Measurements from ENCODE around the gene ZIC5.

ZIC5 gene

DNA sequence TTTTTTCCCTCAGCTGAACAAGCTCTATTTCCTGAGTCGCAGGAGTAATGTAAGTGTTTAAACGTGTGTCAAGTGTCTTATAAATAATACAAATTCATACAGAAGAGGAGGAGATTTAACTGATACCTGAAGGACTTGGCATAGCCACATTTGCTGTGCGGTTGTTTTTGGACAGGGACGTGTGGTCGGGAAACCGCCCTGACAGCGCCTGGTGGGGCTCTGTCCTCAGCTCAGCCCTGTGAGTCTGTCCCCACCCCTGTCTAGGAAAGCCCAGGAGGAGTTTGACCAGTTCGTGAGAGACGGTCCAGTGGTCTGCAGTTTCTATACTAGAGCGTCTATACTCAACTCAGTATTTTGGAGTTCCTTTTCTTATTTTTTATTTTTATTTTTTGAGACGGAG is 26.7 kb upstream of the ZIC5 start:
- TF ChIP-seq EZH2 (IDR thresholded peaks at IDR 0.05; ENCODE audit: borderline replicate concordance, low read length), result no peak
- TF ChIP-seq, protein P1, sequence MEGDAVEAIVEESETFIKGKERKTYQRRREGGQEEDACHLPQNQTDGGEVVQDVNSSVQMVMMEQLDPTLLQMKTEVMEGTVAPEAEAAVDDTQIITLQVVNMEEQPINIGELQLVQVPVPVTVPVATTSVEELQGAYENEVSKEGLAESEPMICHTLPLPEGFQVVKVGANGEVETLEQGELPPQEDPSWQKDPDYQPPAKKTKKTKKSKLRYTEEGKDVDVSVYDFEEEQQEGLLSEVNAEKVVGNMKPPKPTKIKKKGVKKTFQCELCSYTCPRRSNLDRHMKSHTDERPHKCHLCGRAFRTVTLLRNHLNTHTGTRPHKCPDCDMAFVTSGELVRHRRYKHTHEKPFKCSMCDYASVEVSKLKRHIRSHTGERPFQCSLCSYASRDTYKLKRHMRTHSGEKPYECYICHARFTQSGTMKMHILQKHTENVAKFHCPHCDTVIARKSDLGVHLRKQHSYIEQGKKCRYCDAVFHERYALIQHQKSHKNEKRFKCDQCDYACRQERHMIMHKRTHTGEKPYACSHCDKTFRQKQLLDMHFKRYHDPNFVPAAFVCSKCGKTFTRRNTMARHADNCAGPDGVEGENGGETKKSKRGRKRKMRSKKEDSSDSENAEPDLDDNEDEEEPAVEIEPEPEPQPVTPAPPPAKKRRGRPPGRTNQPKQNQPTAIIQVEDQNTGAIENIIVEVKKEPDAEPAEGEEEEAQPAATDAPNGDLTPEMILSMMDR (IDR thresholded peaks at IDR 0.05; ENCODE audit: low read length), result no peak
- Histone ChIP-seq H3K36me3 (ENCODE audit: insufficient read depth, low read length) (no peaks in the 10 kb centered on the region), H3F3A (ENCODE audit: insufficient read depth, low read length) (no peaks in the 10 kb centered on the region), H2AFZ (ENCODE audit: low read length) (no peak overlapping the region), H4K20me1 (ENCODE audit: insufficient read depth, low read length) (no peaks in the 10 kb centered on the region), H3K9ac (ENCODE audit: low read length) (no peak overlapping the region), H3K27me3 (ENCODE audit: insufficient read depth, low read length) (peaks cover 10% of the 10 kb centered on the region; the same call in 1 of the 2 replicates), H3K9me2 (ENCODE audit: low read depth, low read length) (no peaks in the 10 kb centered on the region), H3K27ac (ENCODE audit: low read depth, low read length, poor library complexity, severe bottlenecking) (no peak overlapping the region), H3K4me3 (ENCODE audit: low read depth, low read length, poor library complexity, severe bottlenecking) (no peak overlapping the region), H3K9me3 (ENCODE audit: low read length) (no peaks in the 10 kb centered on the region), H3K4me2 (ENCODE audit: low read length) (no peak overlapping the region), H3K79me2 (ENCODE audit: insufficient read depth, low read length) (no peaks in the 10 kb centered on the region), H3K4me1 (ENCODE audit: insufficient read depth, low read length, severe bottlenecking) (no peaks in the 10 kb centered on the region)

DNA sequence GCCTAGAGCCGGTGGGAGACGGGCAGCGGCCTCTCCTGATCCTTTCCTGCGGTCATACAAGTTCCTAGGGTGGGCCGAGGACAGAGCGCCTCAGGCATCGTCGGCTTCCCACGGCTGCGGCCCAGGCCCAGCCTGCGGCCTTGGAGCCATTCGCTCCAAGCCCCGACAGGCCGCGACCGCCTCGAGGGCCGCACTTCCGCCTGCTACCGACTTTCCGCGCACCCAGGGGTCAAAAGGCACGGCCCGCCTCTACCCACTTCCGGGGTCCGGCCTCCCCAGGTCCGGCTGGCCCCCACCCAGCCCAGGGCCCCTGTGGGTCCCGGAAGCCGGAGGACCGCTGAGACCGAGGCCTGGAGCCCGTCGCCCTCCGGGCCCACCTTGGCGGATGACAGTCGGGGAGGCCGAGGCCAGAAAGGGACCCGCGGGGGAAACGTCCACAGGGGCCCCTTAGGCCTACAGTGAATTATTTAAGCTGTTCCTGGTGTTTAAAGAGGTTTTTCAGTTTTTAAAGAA is 26.2 kb upstream of the ZIC5 start:
- Histone ChIP-seq H3K36me3 (ENCODE audit: insufficient read depth, low read length) (no peaks in the 10 kb centered on the region), H3K27me3 (ENCODE audit: insufficient read depth, low read length) (peaks cover 10% of the 10 kb centered on the region; the same call in 1 of the 2 replicates), H3K9me3 (ENCODE audit: low read length) (no peaks in the 10 kb centered on the region), H3K79me2 (ENCODE audit: insufficient read depth, low read length) (no peaks in the 10 kb centered on the region), H2AFZ (ENCODE audit: low read length) (no peak overlapping the region), H3K4me2 (ENCODE audit: low read length) (no peak overlapping the region), H3K9me2 (ENCODE audit: low read depth, low read length) (no peaks in the 10 kb centered on the region), H3F3A (ENCODE audit: insufficient read depth, low read length) (no peaks in the 10 kb centered on the region), H3K27ac (ENCODE audit: low read depth, low read length, poor library complexity, severe bottlenecking) (no peak overlapping the region), H3K4me3 (ENCODE audit: low read depth, low read length, poor library complexity, severe bottlenecking) (no peak overlapping the region), H3K4me1 (ENCODE audit: insufficient read depth, low read length, severe bottlenecking) (no peaks in the 10 kb centered on the region), H3K9ac (ENCODE audit: low read length) (no peak overlapping the region), H4K20me1 (ENCODE audit: insufficient read depth, low read length) (no peaks in the 10 kb centered on the region)
- no peak for TF ChIP-seq EZH2 (IDR thresholded peaks at IDR 0.05; ENCODE audit: borderline replicate concordance, low read length)
- TF ChIP-seq, protein P1 (IDR thresholded peaks at IDR 0.05; ENCODE audit: low read length), result no peak

DNA sequence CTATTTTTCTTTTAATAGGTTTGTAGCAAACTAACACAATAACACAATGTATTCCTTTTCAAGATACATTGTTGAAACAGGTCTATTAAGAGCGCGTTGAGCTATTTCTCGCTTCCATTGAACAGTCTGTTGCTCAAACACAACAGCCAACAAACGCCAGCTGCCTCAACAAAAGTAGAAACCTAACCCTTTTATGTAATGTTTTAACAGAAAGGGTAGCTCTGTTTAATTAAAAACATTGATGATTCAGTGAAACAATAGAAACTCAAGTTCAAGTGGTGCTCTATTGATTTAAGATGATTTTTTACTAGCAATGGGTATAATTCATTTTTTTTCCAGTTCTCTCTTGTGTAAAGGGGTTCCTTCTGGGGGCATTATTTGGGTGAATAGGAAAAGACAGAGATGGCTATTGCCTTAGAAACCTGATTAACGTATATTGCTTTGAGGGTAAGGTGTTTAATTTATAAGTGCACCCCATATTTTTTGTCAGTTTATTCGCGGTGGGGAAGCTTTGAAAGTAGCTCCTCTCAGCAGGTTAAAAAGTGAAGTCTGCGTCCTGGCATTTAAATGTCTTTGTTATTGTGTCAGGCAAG is 24.9 kb upstream of the ZIC5 start:
- Histone ChIP-seq H3K27ac (ENCODE audit: low read depth, low read length, poor library complexity, severe bottlenecking) (no peak overlapping the region), H3F3A (ENCODE audit: insufficient read depth, low read length) (no peaks in the 10 kb centered on the region), H2AFZ (ENCODE audit: low read length) (no peak overlapping the region), H3K9me2 (ENCODE audit: low read depth, low read length) (no peaks in the 10 kb centered on the region), H3K27me3 (ENCODE audit: insufficient read depth, low read length) (peaks cover 10% of the 10 kb centered on the region; the same call in 1 of the 2 replicates), H4K20me1 (ENCODE audit: insufficient read depth, low read length) (no peaks in the 10 kb centered on the region), H3K9me3 (ENCODE audit: low read length) (no peaks in the 10 kb centered on the region), H3K4me2 (ENCODE audit: low read length) (no peak overlapping the region), H3K79me2 (ENCODE audit: insufficient read depth, low read length) (no peaks in the 10 kb centered on the region), H3K4me3 (ENCODE audit: low read depth, low read length, poor library complexity, severe bottlenecking) (no peak overlapping the region), H3K9ac (ENCODE audit: low read length) (no peak overlapping the region), H3K36me3 (ENCODE audit: insufficient read depth, low read length) (no peaks in the 10 kb centered on the region), H3K4me1 (ENCODE audit: insufficient read depth, low read length, severe bottlenecking) (no peaks in the 10 kb centered on the region)
- TF ChIP-seq, protein P1 (IDR thresholded peaks at IDR 0.05; ENCODE audit: low read length), result no peak
- no peak for TF ChIP-seq EZH2 (IDR thresholded peaks at IDR 0.05; ENCODE audit: borderline replicate concordance, low read length)

Measured in OCI-LY1 (cell line).